ENCODE results near the gene USP10.

USP10 gene

GRCh38 chr16:84794626-84795025 lies 94.8 kb downstream of the USP10 start:
- TF ChIP-seq CTCF (IDR thresholded peaks at IDR 0.05; ENCODE audit: insufficient read depth, low read depth, low read length, missing control alignments) = no peak
- DNase-seq (ENCODE audit: low read depth) = no peak
- no peak overlapping the region for H3K4me3 ChIP-seq (ENCODE audit: low read length)

GRCh38 chr16:84795329-84796053 lies 95.7 kb downstream of the USP10 start:
- no peak for TF ChIP-seq CTCF (IDR thresholded peaks at IDR 0.05; ENCODE audit: insufficient read depth, low read depth, low read length, missing control alignments)
- H3K4me3 ChIP-seq (ENCODE audit: low read length) = no peak overlapping the region
- peak; percentile 39 for DNase-seq (ENCODE audit: low read depth)

- no peak overlapping the region for H3K4me3 ChIP-seq (ENCODE audit: low read length)
- no peak for TF ChIP-seq CTCF (IDR thresholded peaks at IDR 0.05; ENCODE audit: insufficient read depth, low read depth, low read length, missing control alignments)
- DNase-seq (ENCODE audit: low read depth) = no peak
Measured at GRCh38 chr16:84800158-84800978, 100.6 kb downstream of the USP10 start.

- H3K4me3 ChIP-seq (ENCODE audit: low read length) = no peak overlapping the region
- DNase-seq (ENCODE audit: low read depth) = no peak
- TF ChIP-seq CTCF (IDR thresholded peaks at IDR 0.05; ENCODE audit: insufficient read depth, low read depth, low read length, missing control alignments) = no peak
Measured at GRCh38 chr16:84803146-84803545, 103.3 kb downstream of the USP10 start.

GRCh38 chr16:84804326-84804725 lies 104.5 kb downstream of the USP10 start:
- no peak for TF ChIP-seq CTCF (IDR thresholded peaks at IDR 0.05; ENCODE audit: insufficient read depth, low read depth, low read length, missing control alignments)
- no peak for DNase-seq (ENCODE audit: low read depth)
- no peak overlapping the region for H3K4me3 ChIP-seq (ENCODE audit: low read length)

GRCh38 chr16:84806256-84806889 lies 106.6 kb downstream of the USP10 start:
- H3K4me3 ChIP-seq (ENCODE audit: low read length) = no peak overlapping the region
- DNase-seq (ENCODE audit: low read depth) = no peak

More at GRCh38 chr16:84806256-84806889, 106.6 kb downstream of the USP10 start:
- no peak for TF ChIP-seq CTCF (IDR thresholded peaks at IDR 0.05; ENCODE audit: insufficient read depth, low read depth, low read length, missing control alignments)

Data from epithelial cell of esophagus (primary cell).